WTC11 (cell line): Measurements from ENCODE around the gene XRN1. TPM values are rescaled to one million over a fixed set of nuclear protein-coding genes. Genes with fewer than 3 reads are reported as not detected.

Experiments used
- ATAC-seq: fragments of 200-7000 bp; cut with Tn5 transposase; 2 replicates; pipeline ENCODE4 v1.10.0; 2021; ENCODE audit warnings: mild to moderate bottlenecking, moderate library complexity
- CTCF ChIA-PET: fragments of 300-600 bp; sonication (Branson Sonifier 250); formaldehyde crosslinking; loops from one replicate; lab custom pipeline; 2021; ENCODE audit warnings: antibody characterized with exemption; lab: Charles Lee
- POLR2A ChIA-PET: fragments of 350-600 bp; sonication (Branson Sonifier 250); formaldehyde crosslinking; loops from one replicate; lab custom pipeline; 2021; ENCODE audit warnings: antibody characterized with exemption; lab: Charles Lee
- DNase-seq: peaks from one replicate; pipeline ENCODE4 v3.0.0; 2021; ENCODE audit warnings: low spot score
- H3K27ac Mint-ChIP-seq: 2 replicates; pipeline ENCODE4 v1.8.0; 2021; ENCODE audit warnings: mixed read lengths
- H3K27me3 Mint-ChIP-seq: 2 replicates; pipeline ENCODE4 v1.8.0; 2021; ENCODE audit warnings: low read depth, mild to moderate bottlenecking, moderate library complexity, mixed read lengths
- H3K36me3 Mint-ChIP-seq: 2 replicates; pipeline ENCODE4 v1.8.0; 2021; ENCODE audit warnings: mixed read lengths
- H3K4me1 Mint-ChIP-seq: 2 replicates; pipeline ENCODE4 v1.8.0; 2022; ENCODE audit warnings: mixed read lengths
- H3K4me3 Mint-ChIP-seq: 2 replicates; pipeline ENCODE4 v1.8.0; 2021; ENCODE audit warnings: mild to moderate bottlenecking, moderate library complexity, mixed read lengths
- H3K9me3 Mint-ChIP-seq: 2 replicates; pipeline ENCODE4 v1.8.0; 2021; ENCODE audit warnings: mixed read lengths
- CREM ChIP-seq: sonication (generic); formaldehyde crosslinking; IDR thresholded peaks from 2 replicates; pipeline ENCODE4 v1.8.1; 2022; ENCODE audit warnings: mild to moderate bottlenecking, missing genetic modification reagents, moderate library complexity
- CTCF ChIP-seq: fragments of 200-600 bp; IDR thresholded peaks from 2 replicates; pipeline ENCODE4 v1.8.0; 2022; ENCODE audit warnings: antibody characterized with exemption
- E2F1 ChIP-seq: sonication (generic); formaldehyde crosslinking; IDR thresholded peaks from 2 replicates; pipeline ENCODE4 v1.8.0; 2022; ENCODE audit warnings: mild to moderate bottlenecking, missing genetic modification reagents
- E2F5 ChIP-seq: sonication (generic); formaldehyde crosslinking; IDR thresholded peaks from 2 replicates; pipeline ENCODE4 v1.8.1; 2022; ENCODE audit warnings: mild to moderate bottlenecking, moderate library complexity, missing genetic modification reagents
- ELF4 ChIP-seq: sonication (generic); formaldehyde crosslinking; IDR thresholded peaks from 2 replicates; pipeline ENCODE4 v1.8.1; 2022; ENCODE audit warnings: low read depth, mild to moderate bottlenecking, moderate library complexity, missing genetic modification reagents
- FOXK1 ChIP-seq: sonication (generic); formaldehyde crosslinking; IDR thresholded peaks from 2 replicates; pipeline ENCODE4 v1.8.0; 2022; ENCODE audit warnings: mild to moderate bottlenecking, moderate library complexity, missing genetic modification reagents
- HMGXB4 ChIP-seq: sonication (generic); formaldehyde crosslinking; IDR thresholded peaks from 2 replicates; pipeline ENCODE4 v1.8.1; 2023; ENCODE audit warnings: mild to moderate bottlenecking, moderate library complexity, missing genetic modification reagents
- PREB ChIP-seq: sonication (generic); formaldehyde crosslinking; IDR thresholded peaks from 2 replicates; pipeline ENCODE4 v1.8.1; 2022; ENCODE audit warnings: mild to moderate bottlenecking, missing genetic modification reagents, moderate library complexity, borderline replicate concordance
- TEAD4 ChIP-seq: sonication (generic); formaldehyde crosslinking; IDR thresholded peaks from 2 replicates; pipeline ENCODE4 v1.8.0; 2022; ENCODE audit warnings: mild to moderate bottlenecking, missing genetic modification reagents
- USF2 ChIP-seq: sonication (generic); formaldehyde crosslinking; IDR thresholded peaks from 2 replicates; pipeline ENCODE4 v1.8.1; 2023; ENCODE audit warnings: mild to moderate bottlenecking, missing genetic modification reagents, moderate library complexity
- ZMAT4 ChIP-seq: fragments of 250-450 bp; sonication (Bioruptor Pico); IDR thresholded peaks from 2 replicates; pipeline ENCODE4 v1.9.0; 2021; ENCODE audit warnings: mild to moderate bottlenecking
- ZNF121 ChIP-seq: sonication (generic); formaldehyde crosslinking; IDR thresholded peaks from 2 replicates; pipeline ENCODE4 v1.8.0; 2023; ENCODE audit warnings: missing genetic modification reagents
- ZNF138 ChIP-seq: sonication (generic); formaldehyde crosslinking; conservative IDR thresholded peaks from 2 replicates; pipeline ENCODE4 v1.8.1; 2022; ENCODE audit warnings: mild to moderate bottlenecking, moderate library complexity, missing genetic modification reagents
- ZNF281 ChIP-seq: sonication (generic); formaldehyde crosslinking; IDR thresholded peaks from 2 replicates; pipeline ENCODE4 v1.8.0; 2023; ENCODE audit warnings: mild to moderate bottlenecking, missing genetic modification reagents
- ZNF317 ChIP-seq: sonication (generic); formaldehyde crosslinking; IDR thresholded peaks from 2 replicates; pipeline ENCODE4 v1.8.1; 2023; ENCODE audit warnings: low read depth, mild to moderate bottlenecking, moderate library complexity, missing genetic modification reagents, borderline replicate concordance
- ZNF423 ChIP-seq: fragments of 250-450 bp; sonication (Bioruptor Pico); IDR thresholded peaks from 2 replicates; pipeline ENCODE4 v2.1.2; 2022; ENCODE audit warnings: mild to moderate bottlenecking, moderate library complexity
- total RNA-seq: library from RNA; stranded (reverse); gene quantifications from 3 replicates; pipeline ENCODE4 v1.2.3, GENCODE V29; 2021

XRN1 gene
- total RNA-seq, 1 experiment from 2014 or later = 19.2 TPM

GRCh38 chr3:142272200-142272891, 175.5 kb downstream of the XRN1 start:
- H3K9me3 Mint-ChIP-seq = no peaks in the 10 kb centered on the region
- POLR2A ChIA-PET = no interaction called here
- H3K4me3 Mint-ChIP-seq = no peak overlapping the region
- no peaks in the 10 kb centered on the region for H3K36me3 Mint-ChIP-seq
- H3K27ac Mint-ChIP-seq = no peak overlapping the region
- peaks cover 2% of the 10 kb centered on the region; the same call in 1 of the 2 replicates for H3K27me3 Mint-ChIP-seq
- no peak for DNase-seq
- CTCF ChIA-PET = interaction anchor here (0.6 kb wide), 1 partner anchor 145 kb away, joined by 8 read pairs; no protein-coding TSS in a partner anchor
- TF ChIP-seq TEAD4 (CRISPR knock-in tag) (no peak), E2F1 (CRISPR knock-in tag) (no peak), USF2 (CRISPR knock-in tag) (no peak), CREM (CRISPR knock-in tag) (no peak), ZMAT4 (CRISPR knock-in tag) (no peak), FOXK1 (CRISPR knock-in tag) (no peak), ZNF121 (CRISPR knock-in tag) (no peak), HMGXB4 (CRISPR knock-in tag) (no peak), ZNF317 (no peak), ELF4 (CRISPR knock-in tag) (no peak)
- TF ChIP-seq, all 79 proteins: peak for 0
- H3K4me1 Mint-ChIP-seq = no peaks in the 10 kb centered on the region
- ATAC-seq = no peak

- Mint-ChIP-seq H3K4me3 (no peak overlapping the region), H3K36me3 (no peaks in the 10 kb centered on the region), H3K27ac (no peak overlapping the region), H3K27me3 (peaks cover 2% of the 10 kb centered on the region; the same call in 1 of the 2 replicates), H3K4me1 (0 out of 2 replicates have a peak, but pooled peaks cover under 1% of the 10 kb centered on the region), H3K9me3 (no peaks in the 10 kb centered on the region)
- no peak for DNase-seq
- POLR2A ChIA-PET = no interaction called here
- no peak for TF ChIP-seq ZNF138 (CRISPR knock-in tag)
- TF ChIP-seq ZNF281 (CRISPR knock-in tag) = no peak
- TF ChIP-seq USF2 (CRISPR knock-in tag) = no peak
- no peak for TF ChIP-seq PREB (CRISPR knock-in tag)
- TF ChIP-seq ZNF423 (CRISPR knock-in tag) = no peak
- no peak for TF ChIP-seq E2F5
- no peak for TF ChIP-seq CTCF
- CTCF ChIA-PET = interaction anchor here (2.0 to 2.3 kb wide), 2 partner anchors 90 to 144 kb away, joined by 5 to 7 read pairs; no protein-coding TSS in a partner anchor
- no peak for ATAC-seq
Observed at GRCh38 chr3:142270407-142270806, 177.4 kb downstream of the XRN1 start.
